Measurements from ENCODE around the gene ASIC1.

The ASIC1 gene

GRCh38 chr12:50069539-50069938 lies 12.1 kb downstream of the ASIC1 start:
- TF ChIP-seq ZNF384 (IDR thresholded peaks at IDR 0.05), result no peak
- no peak for TF ChIP-seq FOXK2 (IDR thresholded peaks at IDR 0.05)
- no peak for TF ChIP-seq ARNT (IDR thresholded peaks at IDR 0.05)
- no peak for TF ChIP-seq CTBP1 (IDR thresholded peaks at IDR 0.05; ENCODE audit: borderline replicate concordance)
- no peak for TF ChIP-seq HDGF (IDR thresholded peaks at IDR 0.05; ENCODE audit: borderline replicate concordance)
- no peak for TF ChIP-seq BHLHE40 (IDR thresholded peaks at IDR 0.05; ENCODE audit: borderline replicate concordance)
- no peak for TF ChIP-seq FOXA1 (IDR thresholded peaks at IDR 0.05)
- no peak for TF ChIP-seq ELF4 (IDR thresholded peaks at IDR 0.05)
- no peak for TF ChIP-seq SP1 (IDR thresholded peaks at IDR 0.05)
- TF ChIP-seq LEF1 (IDR thresholded peaks at IDR 0.05; ENCODE audit: borderline replicate concordance), result no peak
- TF ChIP-seq FOXM1 (IDR thresholded peaks at IDR 0.05; ENCODE audit: borderline replicate concordance), result no peak
- ChIA-PET CTCF (interaction anchor here (0.7 to 2.7 kb wide), 5 partner anchors 9 to 102 kb away, joined by 3 to 32 read pairs (median 8); no protein-coding TSS in a partner anchor), POLR2A (no interaction called here)
- no peak for DNase-seq (ENCODE audit: extremely low spot score)

GRCh38 chr12:50070314-50071060 lies 13.1 kb downstream of the ASIC1 start:
- TF ChIP-seq ARNT (IDR thresholded peaks at IDR 0.05), result no peak
- TF ChIP-seq HDGF (IDR thresholded peaks at IDR 0.05; ENCODE audit: borderline replicate concordance), result 0 out of 2 replicates have a peak, but pooled peaks have one; percentile 82
- no peak for TF ChIP-seq FOXM1 (IDR thresholded peaks at IDR 0.05; ENCODE audit: borderline replicate concordance)
- TF ChIP-seq NFRKB (IDR thresholded peaks at IDR 0.05), result no peak
- no peak for TF ChIP-seq FOXA1 (IDR thresholded peaks at IDR 0.05)
- ChIA-PET POLR2A (interaction anchor here (0.6 to 1.3 kb wide), 3 partner anchors 45 to 375 kb away, joined by 3 read pairs; partner anchors contain the start of gene RACGAP1), CTCF (interaction anchor here (0.6 to 2.7 kb wide), 19 partner anchors 8 to 434 kb away, joined by 3 to 32 read pairs (median 4); partner anchors contain the start of genes DIP2B and SMARCD1)
- peak; percentile 80 for DNase-seq (ENCODE audit: extremely low spot score)

- ChIA-PET CTCF (interaction anchor here (0.6 kb wide), 1 partner anchor 105 kb away, joined by 3 read pairs; no protein-coding TSS in a partner anchor), POLR2A (interaction anchor here (1.2 kb wide), 1 partner anchor 13 kb away, joined by 4 read pairs; the partner anchor contains the start of gene SMARCD1)
- no peak for TF ChIP-seq ARNT (IDR thresholded peaks at IDR 0.05)
- no peak for TF ChIP-seq FOXM1 (IDR thresholded peaks at IDR 0.05; ENCODE audit: borderline replicate concordance)
- no peak for TF ChIP-seq L3MBTL2 (conservative IDR thresholded peaks at IDR 0.05)
- TF ChIP-seq ELF4 (IDR thresholded peaks at IDR 0.05), result no peak
- TF ChIP-seq ZNF384 (IDR thresholded peaks at IDR 0.05), result no peak
- no peak for TF ChIP-seq TARDBP (IDR thresholded peaks at IDR 0.05)
- TF ChIP-seq PKNOX1 (IDR thresholded peaks at IDR 0.05), result no peak
- no peak for TF ChIP-seq HDGF (IDR thresholded peaks at IDR 0.05; ENCODE audit: borderline replicate concordance)
- no peak for TF ChIP-seq NFRKB (IDR thresholded peaks at IDR 0.05)
- no peak for TF ChIP-seq CTBP1 (IDR thresholded peaks at IDR 0.05; ENCODE audit: borderline replicate concordance)
- no peak for TF ChIP-seq FOXK2 (IDR thresholded peaks at IDR 0.05)
- TF ChIP-seq FOXA1 (IDR thresholded peaks at IDR 0.05), result no peak
- TF ChIP-seq BHLHE40 (IDR thresholded peaks at IDR 0.05; ENCODE audit: borderline replicate concordance), result no peak
- TF ChIP-seq LEF1 (IDR thresholded peaks at IDR 0.05; ENCODE audit: borderline replicate concordance), result no peak
- no peak for TF ChIP-seq SP1 (IDR thresholded peaks at IDR 0.05)
- TF ChIP-seq SUZ12 (IDR thresholded peaks at IDR 0.05), result no peak
- no peak for DNase-seq (ENCODE audit: extremely low spot score)
Observed at GRCh38 chr12:50072198-50072907, 15.0 kb downstream of the ASIC1 start.

GRCh38 chr12:50073206-50073605 lies 15.8 kb downstream of the ASIC1 start:
- ChIA-PET POLR2A (interaction anchor here (0.6 to 1.2 kb wide), 2 partner anchors 12 kb away, joined by 3 to 4 read pairs; partner anchors contain the start of gene SMARCD1), CTCF (interaction anchor here (0.6 kb wide), 1 partner anchor 106 kb away, joined by 3 read pairs; no protein-coding TSS in a partner anchor)
- TF ChIP-seq HDGF (IDR thresholded peaks at IDR 0.05; ENCODE audit: borderline replicate concordance) (no peak), ELF4 (IDR thresholded peaks at IDR 0.05) (no peak)
- no peak for DNase-seq (ENCODE audit: extremely low spot score)

GRCh38 chr12:50073712-50074111 lies 16.3 kb downstream of the ASIC1 start:
- ChIA-PET POLR2A (interaction anchor here (0.6 kb wide), 1 partner anchor 11 kb away, joined by 3 read pairs; the partner anchor contains the start of gene SMARCD1), CTCF (interaction anchor here (0.7 to 1.8 kb wide), 2 partner anchors 102 to 104 kb away, joined by 4 to 5 read pairs; no protein-coding TSS in a partner anchor)
- no peak for DNase-seq (ENCODE audit: extremely low spot score)
- TF ChIP-seq PKNOX1 (IDR thresholded peaks at IDR 0.05) (no peak), L3MBTL2 (conservative IDR thresholded peaks at IDR 0.05) (no peak), LEF1 (IDR thresholded peaks at IDR 0.05; ENCODE audit: borderline replicate concordance) (no peak), CTBP1 (IDR thresholded peaks at IDR 0.05; ENCODE audit: borderline replicate concordance) (no peak), ELF4 (IDR thresholded peaks at IDR 0.05) (no peak), SUZ12 (IDR thresholded peaks at IDR 0.05) (no peak), ZNF384 (IDR thresholded peaks at IDR 0.05) (no peak), FOXA1 (IDR thresholded peaks at IDR 0.05) (no peak), FOXK2 (IDR thresholded peaks at IDR 0.05) (no peak), NFRKB (IDR thresholded peaks at IDR 0.05) (no peak), ARNT (IDR thresholded peaks at IDR 0.05) (no peak), FOXM1 (IDR thresholded peaks at IDR 0.05; ENCODE audit: borderline replicate concordance) (no peak), BHLHE40 (IDR thresholded peaks at IDR 0.05; ENCODE audit: borderline replicate concordance) (no peak), HDGF (IDR thresholded peaks at IDR 0.05; ENCODE audit: borderline replicate concordance) (no peak), SP1 (IDR thresholded peaks at IDR 0.05) (no peak), TARDBP (IDR thresholded peaks at IDR 0.05) (no peak)
